IPS DF 6.9 (cell line): Measurements from ENCODE around the gene TACC2.
"Not testable (repeated sequence)": the region's sequence is repeated elsewhere in the genome, so short reads cannot be mapped to it uniquely, and the experiment has no call there.

Source experiments
- DNase-seq: peaks from one replicate; pipeline ENCODE4 v3.0.0-alpha.2; 2013; ENCODE audit warnings: low read depth, low spot score
- H3K27ac ChIP-seq: one replicate; pipeline ENCODE4 v1.5.1; 2013; ENCODE audit warnings: low read length, control low read depth
- H3K27me3 ChIP-seq: 2 replicates; pipeline ENCODE4 v1.6.1; 2013; ENCODE audit warnings: mild to moderate bottlenecking, low read length; ENCODE audit not compliant: control insufficient read depth, insufficient read depth
- H3K36me3 ChIP-seq: 2 replicates; pipeline ENCODE4 v1.6.1; 2013; ENCODE audit warnings: low read length; ENCODE audit not compliant: control insufficient read depth, insufficient read depth
- H3K4me1 ChIP-seq: 2 replicates; pipeline ENCODE4 v1.6.1; 2013; ENCODE audit warnings: low read length; ENCODE audit not compliant: control insufficient read depth, insufficient read depth
- H3K4me3 ChIP-seq: 2 replicates; pipeline ENCODE4 v1.5.1; 2013; ENCODE audit warnings: mild to moderate bottlenecking, low read length
- H3K9me3 ChIP-seq: 2 replicates; pipeline ENCODE4 v1.6.1; 2013; ENCODE audit warnings: low read length, inconsistent platforms; ENCODE audit not compliant: control insufficient read depth, insufficient read depth
- WGBS: extraction: QIAGEN DNeasy Blood & Tissue Kit; methylation state at CpG from one replicate; pipeline ENCODE4 v1.1.7; 2013; ENCODE audit warnings: mixed read lengths, missing lambda C conversion rate; ENCODE audit not compliant: insufficient read length, insufficient coverage; 5-methylcytosine and 5-hydroxymethylcytosine counted together

TACC2 gene

GRCh38 chr10:122196218-122196617 is 207.3 kb downstream of the TACC2 start:
- H3K4me3 ChIP-seq, result no peak overlapping the region
- H3K4me1 ChIP-seq, result no peaks in the 10 kb centered on the region; the same call in 1 of the 2 replicates
- WGBS, result no CpG with 5 or more reads among the region's 12 CpGs
- H3K9me3 ChIP-seq, result no peaks in the 10 kb centered on the region
- no peak overlapping the region for H3K27ac ChIP-seq
- peaks cover 14% of the 10 kb centered on the region; the same call in 1 of the 2 replicates for H3K36me3 ChIP-seq
- no peaks in the 10 kb centered on the region for H3K27me3 ChIP-seq
- no peak for DNase-seq

DNA sequence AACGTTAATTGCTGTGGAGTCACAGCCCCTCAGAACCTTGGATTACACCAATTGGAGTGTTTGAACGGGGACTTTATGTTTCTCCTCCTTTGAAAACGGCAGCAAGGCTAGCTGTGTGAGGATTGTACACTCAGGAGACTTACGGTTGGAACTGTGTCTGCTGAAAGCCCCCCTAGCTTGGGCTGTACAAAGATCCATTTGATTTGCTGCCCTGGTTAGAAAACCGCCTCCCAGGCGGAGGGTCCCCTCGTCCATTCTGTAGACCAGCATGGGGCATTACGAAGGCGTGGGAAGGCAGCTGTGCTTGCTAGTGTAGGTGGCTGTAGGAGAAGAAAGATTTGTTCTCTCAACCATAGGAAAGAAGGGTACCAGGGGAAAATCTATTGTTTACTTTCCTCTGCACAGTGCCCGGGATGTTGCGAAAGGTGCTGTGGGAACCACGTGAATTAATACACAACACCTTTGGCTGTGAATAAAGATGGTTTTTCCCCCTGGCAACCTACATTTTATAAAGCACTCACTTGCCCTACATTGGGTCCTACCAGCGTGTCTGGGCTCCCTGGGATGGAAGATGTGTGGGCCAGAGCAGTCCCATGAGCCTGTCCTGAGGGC is 208.8 kb downstream of the TACC2 start:
- no peak overlapping the region for H3K27ac ChIP-seq
- H3K27me3 ChIP-seq, result no peaks in the 10 kb centered on the region
- no CpG with 5 or more reads among the region's 13 CpGs for WGBS
- no peaks in the 10 kb centered on the region; the same call in 1 of the 2 replicates for H3K4me1 ChIP-seq
- no peaks in the 10 kb centered on the region; the same call in 1 of the 2 replicates for H3K9me3 ChIP-seq
- peaks cover 17% of the 10 kb centered on the region for H3K36me3 ChIP-seq
- DNase-seq, result no peak
- H3K4me3 ChIP-seq, result no peak overlapping the region

GRCh38 chr10:122198631-122199030 is 209.7 kb downstream of the TACC2 start:
- no CpG with 5 or more reads among the region's 12 CpGs for WGBS
- no peaks in the 10 kb centered on the region; the same call in 1 of the 2 replicates for H3K9me3 ChIP-seq
- H3K4me1 ChIP-seq, result no peaks in the 10 kb centered on the region; the same call in 1 of the 2 replicates
- no peak overlapping the region for H3K4me3 ChIP-seq
- no peak for DNase-seq
- peaks cover 17% of the 10 kb centered on the region for H3K36me3 ChIP-seq
- no peak overlapping the region for H3K27ac ChIP-seq
- no peaks in the 10 kb centered on the region for H3K27me3 ChIP-seq

- peaks cover 17% of the 10 kb centered on the region for H3K36me3 ChIP-seq
- WGBS, result no CpG with 5 or more reads among the region's 9 CpGs
- no peak overlapping the region for H3K4me3 ChIP-seq
- H3K4me1 ChIP-seq, result no peaks in the 10 kb centered on the region; the same call in 1 of the 2 replicates
- no peaks in the 10 kb centered on the region; the same call in 1 of the 2 replicates for H3K9me3 ChIP-seq
- no peak for DNase-seq
- H3K27ac ChIP-seq, result no peak overlapping the region
- no peaks in the 10 kb centered on the region for H3K27me3 ChIP-seq
These were observed 210.1 kb downstream of the TACC2 start for GRCh38 chr10:122199070-122199469.

DNA sequence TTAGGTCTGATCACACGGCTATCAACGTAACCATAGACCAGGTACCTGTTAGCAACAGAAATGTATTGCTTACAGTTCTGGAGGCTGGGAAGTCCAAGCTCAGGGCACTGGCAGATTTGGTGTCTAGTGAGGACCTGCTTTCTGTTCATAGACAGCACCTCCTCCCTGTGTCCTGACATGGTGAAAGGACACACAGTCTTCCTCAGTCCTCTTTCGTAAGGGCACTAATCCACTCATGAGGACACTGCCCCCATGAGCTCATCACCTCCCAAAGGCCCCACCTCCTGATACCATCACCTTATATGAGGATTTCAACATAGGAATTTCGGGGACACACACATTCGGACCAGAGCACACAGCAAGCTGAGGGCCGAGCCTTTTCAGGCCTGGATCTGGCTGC is 210.7 kb downstream of the TACC2 start:
- WGBS, result no CpG with 5 or more reads among the region's 6 CpGs
- H3K4me1 ChIP-seq, result no peaks in the 10 kb centered on the region; the same call in 1 of the 2 replicates
- no peak overlapping the region for H3K4me3 ChIP-seq
- H3K27me3 ChIP-seq, result no peaks in the 10 kb centered on the region
- peaks cover 17% of the 10 kb centered on the region for H3K36me3 ChIP-seq
- H3K27ac ChIP-seq, result no peak overlapping the region
- no peaks in the 10 kb centered on the region; the same call in 1 of the 2 replicates for H3K9me3 ChIP-seq
- DNase-seq, result no peak

GRCh38 chr10:122201401-122201800 is 212.4 kb downstream of the TACC2 start:
- no peak overlapping the region for H3K27ac ChIP-seq
- H3K9me3 ChIP-seq, result no peaks in the 10 kb centered on the region; the same call in 1 of the 2 replicates
- peaks cover 11% of the 10 kb centered on the region for H3K36me3 ChIP-seq
- WGBS, result no CpG with 5 or more reads among the region's 9 CpGs
- no peaks in the 10 kb centered on the region for H3K27me3 ChIP-seq
- no peaks in the 10 kb centered on the region; the same call in 1 of the 2 replicates for H3K4me1 ChIP-seq
- DNase-seq, result no peak
- H3K4me3 ChIP-seq, result no peak overlapping the region

DNA sequence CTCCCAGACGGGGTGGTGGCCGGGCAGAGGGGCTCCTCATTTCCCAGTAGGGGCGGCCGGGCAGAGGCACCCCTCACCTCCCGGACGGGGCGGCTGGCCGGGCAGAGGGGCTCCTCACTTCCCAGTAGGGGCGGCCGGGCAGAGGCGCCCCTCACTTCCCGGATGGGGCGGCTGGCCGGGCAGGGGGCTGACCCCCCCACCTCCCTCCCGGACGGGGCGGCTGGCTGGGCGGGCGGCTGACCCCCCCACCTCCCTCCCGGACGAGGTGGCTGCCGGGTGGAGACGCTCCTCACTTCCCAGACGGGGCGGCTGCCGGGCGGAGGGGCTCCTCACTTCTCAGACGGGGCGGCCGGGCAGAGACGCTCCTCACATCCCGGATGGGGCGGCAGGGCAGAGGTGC is 214.2 kb downstream of the TACC2 start:
- not testable (repeated sequence) for H3K4me1 ChIP-seq, H3K4me3 ChIP-seq, H3K27ac ChIP-seq, H3K27me3 ChIP-seq, H3K9me3 ChIP-seq, DNase-seq
- no CpG with 5 or more reads among the region's 33 CpGs for WGBS
- peaks cover 11% of the 10 kb centered on the region for H3K36me3 ChIP-seq

DNA sequence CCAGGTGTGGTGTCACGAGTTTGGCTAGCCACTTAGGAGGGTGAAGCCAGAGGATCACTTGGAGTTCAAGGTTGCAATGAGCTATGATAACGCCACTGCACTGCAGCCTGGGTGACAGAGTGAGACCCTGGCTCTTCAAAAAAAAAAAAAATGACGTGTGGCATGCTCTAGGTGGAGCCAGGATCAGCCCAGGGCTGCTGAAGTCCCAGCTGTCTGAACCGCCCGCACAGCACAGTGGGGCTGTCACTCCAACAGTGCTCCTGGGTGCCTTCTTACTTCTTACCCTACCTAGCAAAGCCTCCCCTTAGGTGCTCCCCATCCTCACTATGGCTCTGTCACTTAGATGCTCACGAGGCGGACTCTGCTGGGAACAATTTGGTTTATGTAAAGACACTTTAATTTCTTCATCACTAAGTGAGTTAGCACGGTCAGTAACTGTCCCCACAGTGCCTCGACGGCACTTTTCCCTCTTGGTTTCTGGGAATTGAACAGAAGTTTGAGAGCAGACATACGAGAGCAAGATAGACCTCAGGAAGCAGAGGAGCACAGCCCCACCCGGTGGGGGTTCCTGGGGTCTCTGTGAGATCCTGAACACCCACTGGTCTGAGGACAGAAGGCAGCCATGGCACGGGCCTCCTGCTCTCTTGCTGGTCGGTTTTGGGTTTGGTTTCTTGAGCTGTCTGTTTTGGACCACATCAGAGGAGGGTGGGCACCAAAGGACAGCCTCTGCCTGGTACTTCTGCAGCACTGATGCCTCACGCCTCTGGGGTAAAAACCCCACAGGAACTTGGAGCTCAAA is 215.9 kb downstream of the TACC2 start:
- no CpG with 5 or more reads among the region's 15 CpGs for WGBS
- H3K27ac ChIP-seq, result no peak overlapping the region
- H3K27me3 ChIP-seq, result no peaks in the 10 kb centered on the region
- H3K36me3 ChIP-seq, result peaks cover 11% of the 10 kb centered on the region
- no peaks in the 10 kb centered on the region for H3K4me1 ChIP-seq
- H3K9me3 ChIP-seq, result no peaks in the 10 kb centered on the region; the same call in 1 of the 2 replicates
- H3K4me3 ChIP-seq, result no peak overlapping the region
- DNase-seq, result no peak

DNA sequence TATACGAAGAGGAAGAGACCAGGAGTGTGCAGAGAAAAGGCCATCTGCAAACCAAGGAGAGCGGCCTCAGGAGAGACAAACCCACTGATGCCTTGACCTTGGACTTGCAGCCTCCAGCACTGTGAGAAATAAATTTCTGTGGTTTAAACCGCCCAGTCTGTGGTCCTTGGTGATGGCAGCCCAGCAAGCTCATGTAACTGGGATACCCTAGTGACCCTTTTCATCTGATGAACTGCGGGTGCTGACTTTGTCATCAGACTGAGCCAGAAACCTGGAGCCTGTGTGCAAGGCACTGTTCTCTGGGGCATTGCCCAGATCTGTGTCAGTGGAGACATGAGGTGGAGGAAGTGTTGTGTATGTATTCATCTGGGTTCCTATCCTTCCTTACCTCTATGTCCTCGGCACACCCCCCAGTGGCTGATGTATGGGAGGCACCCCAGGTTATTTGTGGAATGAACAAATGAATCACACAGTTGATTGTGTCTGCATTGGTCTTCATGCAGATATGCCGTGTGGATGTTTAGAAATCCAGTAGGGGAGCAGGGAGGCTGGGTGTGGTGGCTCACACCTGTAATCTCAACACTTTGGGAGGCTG is 217.6 kb downstream of the TACC2 start:
- Histone ChIP-seq H3K27ac (no peak overlapping the region), H3K36me3 (peaks cover 2% of the 10 kb centered on the region), H3K4me3 (no peak overlapping the region), H3K4me1 (no peaks in the 10 kb centered on the region), H3K27me3 (no peaks in the 10 kb centered on the region), H3K9me3 (no peaks in the 10 kb centered on the region)
- WGBS, result no CpG with 5 or more reads among the region's 6 CpGs
- DNase-seq, result no peak

DNA sequence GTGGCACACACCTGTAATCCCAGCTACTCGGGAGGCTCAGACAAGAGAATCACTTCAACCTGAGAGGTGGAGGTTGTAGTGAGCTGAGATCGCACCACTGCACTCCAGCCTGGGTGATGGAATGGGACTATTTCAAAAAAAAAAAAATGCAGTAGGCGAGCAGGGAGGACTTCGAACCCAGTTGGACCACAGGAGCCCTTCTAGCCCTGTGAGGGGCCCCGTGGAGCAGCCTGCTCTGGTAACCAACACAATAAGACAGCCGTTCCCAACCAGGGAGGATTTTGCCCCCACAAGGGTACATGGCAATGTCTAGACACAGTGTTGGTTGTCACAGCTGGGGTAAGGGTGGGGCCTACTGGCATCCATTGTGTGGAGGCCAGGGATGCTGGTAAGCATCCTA is 218.2 kb downstream of the TACC2 start:
- Histone ChIP-seq H3K9me3 (no peaks in the 10 kb centered on the region), H3K4me3 (no peak overlapping the region), H3K36me3 (peaks cover 2% of the 10 kb centered on the region), H3K4me1 (no peaks in the 10 kb centered on the region), H3K27ac (no peak overlapping the region), H3K27me3 (no peaks in the 10 kb centered on the region)
- DNase-seq, result no peak
- no CpG with 5 or more reads among the region's 6 CpGs for WGBS
